H9 (cell line): ENCODE measurements around the gene MGAT5. TPM values are rescaled to one million over a fixed set of nuclear protein-coding genes. Genes with fewer than 3 reads are reported as not detected.

ENCODE experiments used
- DNase-seq: peaks from one replicate; pipeline ENCODE4 v3.0.0-alpha.2; 2017
- H2AFZ ChIP-seq: one replicate; pipeline ENCODE4 v1.6.1; 2013; ENCODE audit warnings: mild to moderate bottlenecking, low read length, control low read depth, moderate library complexity
- H2AK5ac ChIP-seq: 2 replicates; pipeline ENCODE4 v1.6.1; 2013; ENCODE audit warnings: low read length, control low read depth, mixed read lengths; ENCODE audit not compliant: insufficient read length
- H2BK120ac ChIP-seq: one replicate; pipeline ENCODE4 v1.6.1; 2013; ENCODE audit warnings: low read depth, mild to moderate bottlenecking, low read length, control low read depth, inconsistent platforms; ENCODE audit not compliant: poor library complexity, severe bottlenecking
- H2BK12ac ChIP-seq: 2 replicates; pipeline ENCODE4 v1.6.1; 2013; ENCODE audit warnings: low read length, control low read depth, mixed read lengths, low read depth; ENCODE audit not compliant: insufficient read length
- H2BK15ac ChIP-seq: 2 replicates; pipeline ENCODE4 v1.6.1; 2013; ENCODE audit warnings: low read depth, low read length, control low read depth
- H2BK20ac ChIP-seq: one replicate; pipeline ENCODE4 v1.6.1; 2013; ENCODE audit warnings: low read depth, mild to moderate bottlenecking, low read length, control low read depth, inconsistent platforms; ENCODE audit not compliant: poor library complexity, severe bottlenecking
- H2BK5ac ChIP-seq: 2 replicates; pipeline ENCODE4 v1.6.1; 2013; ENCODE audit warnings: low read length, control low read depth, mixed read lengths; ENCODE audit not compliant: insufficient read length
- H3K14ac ChIP-seq: 2 replicates; pipeline ENCODE4 v1.6.1; 2013; ENCODE audit warnings: low read length, control low read depth; ENCODE audit not compliant: insufficient read depth
- H3K18ac ChIP-seq: 2 replicates; pipeline ENCODE4 v1.6.1; 2013; ENCODE audit warnings: low read depth, mild to moderate bottlenecking, mixed read lengths, low read length, control low read depth; ENCODE audit not compliant: insufficient read length
- H3K23ac ChIP-seq: 2 replicates; pipeline ENCODE4 v1.6.1; 2013; ENCODE audit warnings: low read length, control low read depth, mixed read lengths, low read depth; ENCODE audit not compliant: insufficient read length
- H3K23me2 ChIP-seq: 2 replicates; pipeline ENCODE4 v1.6.1; 2013; ENCODE audit warnings: low read depth, mild to moderate bottlenecking, mixed read lengths, low read length, control low read depth; ENCODE audit not compliant: insufficient read length, poor library complexity, severe bottlenecking
- H3K27ac ChIP-seq: 2 replicates; pipeline ENCODE4 v1.5.1; 2013; ENCODE audit warnings: low read length, control low read depth, mixed read lengths, low read depth; ENCODE audit not compliant: insufficient read length
- H3K27me3 ChIP-seq: 2 replicates; pipeline ENCODE4 v1.6.1; 2013; ENCODE audit warnings: low read length, control low read depth, inconsistent platforms; ENCODE audit not compliant: insufficient read depth
- H3K4ac ChIP-seq: 2 replicates; pipeline ENCODE4 v1.6.1; 2013; ENCODE audit warnings: low read depth, mild to moderate bottlenecking, control low read depth, inconsistent platforms, low read length, moderate library complexity
- H3K4me1 ChIP-seq: 2 replicates; pipeline ENCODE4 v1.6.1; 2013; ENCODE audit warnings: low read length, control low read depth, inconsistent platforms; ENCODE audit not compliant: insufficient read depth
- H3K4me2 ChIP-seq: 2 replicates; pipeline ENCODE4 v1.6.1; 2013; ENCODE audit warnings: low read length, control low read depth, mixed read lengths; ENCODE audit not compliant: insufficient read length, insufficient read depth
- H3K56ac ChIP-seq: 2 replicates; pipeline ENCODE4 v1.6.1; 2013; ENCODE audit warnings: low read depth, mild to moderate bottlenecking, mixed read lengths, low read length, control low read depth; ENCODE audit not compliant: insufficient read length
- H3K79me1 ChIP-seq: 2 replicates; pipeline ENCODE4 v1.6.1; 2013; ENCODE audit warnings: low read depth, mild to moderate bottlenecking, moderate library complexity, low read length, control low read depth, inconsistent platforms; ENCODE audit not compliant: insufficient read depth, poor library complexity, severe bottlenecking
- H3K79me2 ChIP-seq: 2 replicates; pipeline ENCODE4 v1.6.1; 2013; ENCODE audit warnings: low read length, control low read depth, inconsistent platforms; ENCODE audit not compliant: insufficient read depth
- H3K9ac ChIP-seq: 2 replicates; pipeline ENCODE4 v1.6.1; 2013; ENCODE audit warnings: low read length, control low read depth, mixed read lengths; ENCODE audit not compliant: insufficient read length; ENCODE audit errors: extremely low read depth
- H3K9me3 ChIP-seq: one replicate; pipeline ENCODE4 v1.6.1; 2013; ENCODE audit warnings: low read depth, low read length, inconsistent platforms; ENCODE audit not compliant: control insufficient read depth
- H3T11ph ChIP-seq: one replicate; pipeline ENCODE4 v1.6.1; 2013; ENCODE audit warnings: mild to moderate bottlenecking, low read length, control low read depth, inconsistent platforms
- H4K20me1 ChIP-seq: one replicate; pipeline ENCODE4 v1.6.1; 2013; ENCODE audit not compliant: control insufficient read depth, insufficient read length, insufficient read depth
- H4K5ac ChIP-seq: 2 replicates; pipeline ENCODE4 v1.6.1; 2013; ENCODE audit warnings: low read depth, mild to moderate bottlenecking, mixed read lengths, low read length, control low read depth; ENCODE audit not compliant: insufficient read length
- H4K8ac ChIP-seq: replicated peaks from 2 replicates; pipeline ENCODE4 v1.6.1; 2013; ENCODE audit warnings: low read length, control low read depth, mixed read lengths, low read depth; ENCODE audit not compliant: insufficient read length
- H4K91ac ChIP-seq: 2 replicates; pipeline ENCODE4 v1.6.1; 2013; ENCODE audit warnings: low read depth, mild to moderate bottlenecking, moderate library complexity, mixed read lengths, low read length, control low read depth; ENCODE audit not compliant: insufficient read length
- H3K27ac Mint-ChIP-seq, 3 experiments: 2 replicates in 2 of 3; 3 replicates in 1 of 3; pipeline ENCODE4 v1.8.0; 2020 to 2021; ENCODE audit warnings: mixed read lengths in 3 of 3, mild to moderate bottlenecking in 1 of 3, moderate library complexity in 1 of 3
- H3K27me3 Mint-ChIP-seq: 2 replicates; pipeline ENCODE4 v1.8.0; 2021; ENCODE audit warnings: low read depth, mild to moderate bottlenecking, moderate library complexity, mixed read lengths
- H3K36me3 Mint-ChIP-seq, 3 experiments: 2 replicates in 2 of 3; 3 replicates in 1 of 3; pipeline ENCODE4 v1.8.0; 2020 to 2021; ENCODE audit warnings: low read depth in 3 of 3, mixed read lengths in 3 of 3; ENCODE audit not compliant: insufficient read depth in 1 of 3
- H3K4me1 Mint-ChIP-seq, 2 experiments: 2 replicates each; pipeline ENCODE4 v1.8.0; 2020; ENCODE audit warnings: mixed read lengths in 2 of 2
- H3K4me3 Mint-ChIP-seq, 2 experiments: 2 replicates in 1 of 2; 3 replicates in 1 of 2; pipeline ENCODE4 v1.8.0; 2020 to 2021; ENCODE audit warnings: mild to moderate bottlenecking in 2 of 2, mixed read lengths in 2 of 2, moderate library complexity in 1 of 2
- H3K9me3 Mint-ChIP-seq, 2 experiments: 2 replicates in 1 of 2; 3 replicates in 1 of 2; pipeline ENCODE4 v1.8.0; 2020; ENCODE audit warnings: mild to moderate bottlenecking in 2 of 2, mixed read lengths in 2 of 2, moderate library complexity in 1 of 2
- CTCF ChIP-seq: fragments of 200-600 bp; sonication (generic); conservative IDR thresholded peaks from 3 replicates; pipeline ENCODE4 v1.8.0; 2021; ENCODE audit warnings: antibody characterized with exemption, mild to moderate bottlenecking
- WGBS: extraction: QIAGEN DNeasy Blood & Tissue Kit; methylation state at CpG from one replicate; pipeline ENCODE4 v1.1.7; 2013; ENCODE audit warnings: missing lambda C conversion rate, low lambda C conversion rate, mixed read lengths; ENCODE audit not compliant: insufficient read length; ENCODE audit errors: extremely low coverage; 5-methylcytosine and 5-hydroxymethylcytosine counted together
- total RNA-seq: library from RNA; stranded (reverse); gene quantifications from 2 replicates; pipeline ENCODE4 v1.2.1, GENCODE V29; 2021

MGAT5 gene
- total RNA-seq, 1 experiment from 2014 or later, result 25.7 TPM

GRCh38 chr2:134305109-134305491 is 51.2 kb downstream of the MGAT5 start:
- Histone ChIP-seq H3K4me1 (peaks cover 3% of the 10 kb centered on the region; the same call in 1 of the 2 replicates), H3K18ac (no peak overlapping the region), H2BK5ac (no peak overlapping the region), H3K27ac (no peak overlapping the region), H2BK12ac (no peak overlapping the region), H4K20me1 (no peaks in the 10 kb centered on the region), H3K4me2 (no peak overlapping the region), H3K56ac (no peak overlapping the region), H3K79me1 (no peaks in the 10 kb centered on the region), H2AK5ac (no peak overlapping the region), H3K4ac (no peak overlapping the region), H3K23me2 (no peaks in the 10 kb centered on the region), H3K9ac (no peak overlapping the region), H4K5ac (no peak overlapping the region), H2BK120ac (no peak overlapping the region), H3K23ac (no peak overlapping the region), H4K8ac (no peak overlapping the region), H3T11ph (no peak overlapping the region), H3K14ac (no peak overlapping the region), H3K79me2 (no peaks in the 10 kb centered on the region), H3K27me3 (no peaks in the 10 kb centered on the region), H2BK20ac (no peak overlapping the region), H4K91ac (no peak overlapping the region), H2BK15ac (no peak overlapping the region), H2AFZ (no peak overlapping the region), H3K9me3 (no peaks in the 10 kb centered on the region)
- H3K27me3 Mint-ChIP-seq, result no peaks in the 10 kb centered on the region
- H3K36me3 Mint-ChIP-seq, result peaks cover 0 to 4% (median 4%) of the 10 kb centered on the region in 3 experiments; a peak in 3 of 7 replicates
- H3K9me3 Mint-ChIP-seq, result peaks cover 2 to 3% of the 10 kb centered on the region in 2 experiments; a peak in 3 of 5 replicates
- no peak for TF ChIP-seq CTCF
- H3K4me1 Mint-ChIP-seq, result peaks cover 32 to 35% of the 10 kb centered on the region in 2 experiments
- H3K27ac Mint-ChIP-seq, result peak overlapping the region in 1 of 3 experiments; percentile 5; a peak in 1 of 7 replicates
- no peak overlapping the region for H3K4me3 Mint-ChIP-seq
- DNase-seq, result no peak
- no CpG with 5 or more reads among the region's 5 CpGs for WGBS
